ENCODE measurements around the gene CAMK1D.

CAMK1D gene

DNA sequence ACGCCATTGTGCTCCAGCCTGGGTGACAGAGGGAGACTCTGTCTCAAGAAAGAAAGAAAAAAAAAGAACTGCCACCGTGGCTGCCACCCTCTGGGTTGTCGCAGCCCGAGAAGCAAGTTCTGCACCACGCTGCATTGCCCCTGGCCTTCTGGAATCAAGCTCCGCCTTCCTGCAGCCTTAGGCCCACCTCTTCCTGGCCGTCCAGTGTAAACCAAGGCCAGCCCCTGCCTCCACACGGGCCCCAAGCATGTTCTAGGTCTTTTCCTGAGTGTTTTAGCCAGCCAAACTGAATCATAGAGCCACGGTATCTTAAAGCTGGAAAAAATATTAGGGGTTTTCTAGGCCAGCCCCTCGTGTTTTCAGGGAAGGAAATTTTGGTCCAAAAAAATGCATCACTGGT is 463.2 kb downstream of the CAMK1D start:
- Histone ChIP-seq H3K27me3 (no peaks in the 10 kb centered on the region), H4K20me1 (no peaks in the 10 kb centered on the region), H3K4me1 (peaks cover 39% of the 10 kb centered on the region), H3K9ac (no peak overlapping the region), H3K9me3 (peaks cover 11% of the 10 kb centered on the region), H3K4me2 (peak overlapping the region; percentile 61; the same call in 1 of the 2 replicates), H3K4me3 (no peak overlapping the region), H3K27ac (no peak overlapping the region), H3K36me3 (peaks cover 34% of the 10 kb centered on the region)
- no peak for TF ChIP-seq Cebpa-rat (IDR thresholded peaks at IDR 0.05)

DNA sequence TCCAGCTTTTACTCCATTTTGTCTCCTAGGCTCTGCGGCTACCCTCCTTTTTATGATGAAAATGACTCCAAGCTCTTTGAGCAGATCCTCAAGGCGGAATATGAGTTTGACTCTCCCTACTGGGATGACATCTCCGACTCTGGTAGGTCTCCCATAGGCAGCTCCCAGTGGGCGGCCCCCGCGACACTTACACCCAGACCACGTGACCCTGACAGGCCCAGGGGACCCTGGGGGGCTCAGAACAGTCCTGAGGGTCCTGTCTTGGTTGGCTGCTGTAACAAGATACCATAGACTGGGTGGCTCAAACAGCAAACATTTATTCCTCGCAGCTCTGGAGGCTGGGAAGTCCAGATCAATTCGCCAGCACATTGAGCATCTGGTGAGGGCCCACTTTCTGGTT is 464.8 kb downstream of the CAMK1D start:
- Histone ChIP-seq H3K27ac (no peak overlapping the region), H3K9me3 (peaks cover 11% of the 10 kb centered on the region), H3K27me3 (no peaks in the 10 kb centered on the region), H4K20me1 (no peaks in the 10 kb centered on the region), H3K4me2 (no peak overlapping the region), H3K36me3 (peaks cover 34% of the 10 kb centered on the region), H3K9ac (no peak overlapping the region), H3K4me1 (peaks cover 39% of the 10 kb centered on the region), H3K4me3 (no peak overlapping the region)
- no peak for TF ChIP-seq Cebpa-rat (IDR thresholded peaks at IDR 0.05)

DNA sequence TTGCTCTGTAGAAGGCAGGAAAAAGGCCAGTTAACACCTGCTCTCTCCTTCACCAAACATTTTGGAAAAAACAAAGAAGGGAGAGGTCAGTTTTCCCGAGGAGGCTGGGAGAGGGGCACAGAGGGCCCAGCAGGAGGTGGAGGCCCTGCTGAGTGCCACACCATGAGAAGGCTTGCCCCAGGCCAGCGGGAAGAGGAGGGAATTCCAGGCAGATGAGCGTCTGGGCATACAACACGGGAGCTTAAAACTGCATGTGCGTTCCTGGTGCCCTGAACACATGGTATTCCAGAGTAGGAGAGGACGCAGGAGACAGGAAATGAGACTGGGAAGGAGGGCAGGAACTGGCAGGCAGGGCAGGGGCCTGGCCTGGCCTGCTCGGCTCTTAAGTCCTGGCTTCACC is 469.7 kb downstream of the CAMK1D start:
- Histone ChIP-seq H3K4me2 (no peak overlapping the region), H3K27ac (no peak overlapping the region), H3K9me3 (peaks cover 7% of the 10 kb centered on the region), H3K4me1 (peaks cover 11% of the 10 kb centered on the region), H3K9ac (no peak overlapping the region), H3K36me3 (peaks cover 44% of the 10 kb centered on the region), H3K4me3 (no peak overlapping the region), H3K27me3 (no peaks in the 10 kb centered on the region), H4K20me1 (no peaks in the 10 kb centered on the region)
- no peak for TF ChIP-seq Cebpa-rat (IDR thresholded peaks at IDR 0.05)

DNA sequence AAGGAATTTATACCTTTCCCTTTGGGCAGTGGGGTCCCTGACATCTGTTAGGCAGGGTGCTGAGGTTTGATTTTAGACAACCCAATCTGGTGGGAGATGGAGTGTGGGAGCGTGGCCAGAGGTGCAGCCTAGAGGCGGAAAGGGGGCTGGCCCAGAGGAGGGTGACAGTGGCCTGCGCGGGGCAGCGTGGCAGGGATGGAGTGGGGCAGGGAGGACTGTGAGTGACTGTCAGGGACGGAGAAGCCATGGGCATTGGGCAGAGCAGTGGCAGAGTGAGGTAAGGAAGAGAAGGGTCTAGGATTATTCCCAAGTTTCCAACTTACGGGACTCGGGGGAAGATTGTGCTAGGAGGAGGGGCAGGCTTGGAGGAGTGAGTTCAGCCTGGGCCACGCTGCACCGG is 470.3 kb downstream of the CAMK1D start:
- no peak for TF ChIP-seq Cebpa-rat (IDR thresholded peaks at IDR 0.05)
- peaks cover 2% of the 10 kb centered on the region; the same call in 1 of the 2 replicates for H3K9me3 ChIP-seq

DNA sequence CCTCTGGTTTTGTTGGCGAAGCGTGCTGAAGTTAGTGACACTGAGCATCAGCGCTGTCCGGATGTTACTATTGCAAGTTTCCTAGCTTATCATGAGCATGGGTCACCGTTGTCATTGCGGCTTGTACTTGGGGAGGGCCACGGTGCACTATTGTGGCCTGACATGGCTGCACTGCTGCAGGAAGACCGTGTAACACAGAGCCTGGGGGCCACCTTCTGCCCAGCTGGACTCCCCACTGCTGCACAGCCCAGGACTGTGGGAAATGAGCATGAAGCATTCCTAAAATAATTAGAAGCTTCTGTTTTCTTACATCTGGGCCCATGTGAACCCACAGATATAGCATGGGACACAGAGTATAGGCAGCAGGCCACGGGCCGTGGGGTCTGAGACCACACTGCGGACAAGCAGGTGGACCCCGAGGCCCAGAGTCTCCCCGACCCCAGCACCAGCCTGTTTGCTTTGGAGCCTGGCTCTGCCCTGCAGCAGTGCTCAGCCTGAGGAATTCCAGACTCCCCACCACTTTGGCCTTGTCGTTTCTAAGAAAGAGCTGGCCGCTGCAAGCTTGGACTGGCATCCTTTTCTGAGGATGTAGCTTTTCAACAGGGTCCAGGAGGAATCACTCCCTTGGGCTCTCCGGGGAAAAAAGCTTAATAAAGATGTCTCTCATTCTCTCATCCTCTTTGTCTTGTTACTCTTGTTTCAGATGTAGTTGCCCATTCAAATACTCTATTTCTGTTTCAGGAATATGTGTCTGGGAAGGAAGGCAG is 473.0 kb downstream of the CAMK1D start:
- Histone ChIP-seq H3K27ac (no peak overlapping the region), H3K4me1 (peaks cover 12% of the 10 kb centered on the region), H3K27me3 (no peaks in the 10 kb centered on the region), H3K9me3 (no peaks in the 10 kb centered on the region), H4K20me1 (no peaks in the 10 kb centered on the region), H3K9ac (no peak overlapping the region), H3K36me3 (peaks cover 23% of the 10 kb centered on the region; the same call in 1 of the 2 replicates), H3K4me2 (no peak overlapping the region), H3K4me3 (no peak overlapping the region)
- TF ChIP-seq Cebpa-rat (IDR thresholded peaks at IDR 0.05), result no peak

More for the DNA sequence above, 470.3 kb downstream of the CAMK1D start:
- Histone ChIP-seq H3K9ac (no peak overlapping the region), H3K4me3 (no peak overlapping the region), H3K4me2 (no peak overlapping the region), H3K4me1 (peaks cover 11% of the 10 kb centered on the region), H3K27ac (no peak overlapping the region), H4K20me1 (no peaks in the 10 kb centered on the region), H3K36me3 (peaks cover 38% of the 10 kb centered on the region), H3K27me3 (no peaks in the 10 kb centered on the region)

DNA sequence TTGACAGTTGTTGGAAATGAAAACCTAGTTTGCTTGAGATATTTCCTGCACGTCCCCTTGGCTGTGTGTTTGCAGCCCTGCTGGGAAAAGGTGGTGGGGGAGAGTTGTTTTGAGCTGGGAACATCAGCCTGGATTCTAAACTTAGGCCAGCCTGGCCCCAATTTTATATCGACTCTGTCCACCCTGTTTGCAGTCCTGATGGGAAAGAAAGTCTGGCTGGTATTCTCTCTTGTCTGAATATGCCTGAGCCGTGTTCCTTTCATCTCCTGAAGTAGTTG is 473.5 kb downstream of the CAMK1D start:
- no peak for TF ChIP-seq Cebpa-rat (IDR thresholded peaks at IDR 0.05)
- Histone ChIP-seq H3K4me2 (no peak overlapping the region), H3K9me3 (no peaks in the 10 kb centered on the region), H3K4me1 (peaks cover 17% of the 10 kb centered on the region), H3K27me3 (no peaks in the 10 kb centered on the region), H4K20me1 (no peaks in the 10 kb centered on the region), H3K9ac (no peak overlapping the region), H3K27ac (no peak overlapping the region), H3K36me3 (peaks cover 23% of the 10 kb centered on the region; the same call in 1 of the 2 replicates), H3K4me3 (no peak overlapping the region)

DNA sequence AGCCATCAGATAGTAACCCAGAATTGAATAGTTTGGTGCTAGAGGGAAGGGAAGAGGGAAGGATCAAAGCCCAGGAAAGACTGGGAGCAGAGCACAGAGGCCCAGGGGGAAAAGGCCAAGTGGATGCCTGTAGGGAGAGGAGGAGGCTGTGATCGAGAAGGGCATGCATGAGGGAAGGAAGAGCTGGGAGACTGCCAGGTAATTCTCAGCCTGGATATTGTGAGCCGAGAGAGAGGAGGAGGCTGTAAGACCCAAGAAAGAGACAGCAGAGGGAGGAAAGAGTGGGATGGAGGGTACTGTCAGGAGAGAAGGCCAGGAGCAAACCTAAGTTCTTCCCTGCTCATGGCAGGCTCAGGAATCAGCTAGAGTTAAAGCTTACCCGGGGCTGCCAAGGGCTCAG is 474.0 kb downstream of the CAMK1D start:
- H3K27ac ChIP-seq, result no peak overlapping the region
- TF ChIP-seq Cebpa-rat (IDR thresholded peaks at IDR 0.05), result no peak
- no peaks in the 10 kb centered on the region for H3K9me3 ChIP-seq
- no peaks in the 10 kb centered on the region for H3K27me3 ChIP-seq
- H3K4me2 ChIP-seq, result no peak overlapping the region
- peaks cover 23% of the 10 kb centered on the region; the same call in 1 of the 2 replicates for H3K36me3 ChIP-seq
- H3K4me3 ChIP-seq, result no peak overlapping the region
- no peaks in the 10 kb centered on the region for H4K20me1 ChIP-seq
- no peak overlapping the region for H3K9ac ChIP-seq
- H3K4me1 ChIP-seq, result peaks cover 22% of the 10 kb centered on the region

DNA sequence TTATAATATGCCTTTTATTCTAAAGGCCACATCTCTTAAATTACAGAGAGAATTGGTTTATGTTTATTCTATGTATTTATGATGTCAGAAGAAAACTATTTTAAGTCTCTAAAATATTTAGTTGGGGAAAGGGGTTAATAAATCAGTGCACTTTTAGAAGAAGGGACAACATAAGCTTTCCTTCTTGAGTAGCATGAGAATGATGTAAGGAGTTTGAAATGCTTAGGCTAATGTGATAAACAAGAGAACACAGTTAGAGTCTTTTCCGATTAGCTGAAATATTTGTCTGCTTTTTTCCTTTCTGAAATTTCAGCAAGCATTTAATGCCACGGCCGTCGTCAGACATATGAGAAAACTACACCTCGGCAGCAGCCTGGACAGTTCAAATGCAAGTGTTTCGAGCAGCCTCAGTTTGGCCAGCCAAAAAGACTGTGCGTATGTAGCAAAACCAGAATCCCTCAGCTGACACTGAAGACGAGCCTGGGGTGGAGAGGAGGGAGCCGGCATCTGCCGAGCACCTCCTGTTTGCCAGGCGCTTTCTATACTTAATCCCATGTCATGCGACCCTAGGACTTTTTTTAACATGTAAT is 476.0 kb downstream of the CAMK1D start:
- H3K9ac ChIP-seq, result no peak overlapping the region
- peaks cover 18% of the 10 kb centered on the region; the same call in 1 of the 2 replicates for H3K36me3 ChIP-seq
- H4K20me1 ChIP-seq, result no peaks in the 10 kb centered on the region
- H3K27me3 ChIP-seq, result no peaks in the 10 kb centered on the region
- H3K4me3 ChIP-seq, result no peak overlapping the region
- TF ChIP-seq Cebpa-rat (IDR thresholded peaks at IDR 0.05), result no peak
- H3K4me1 ChIP-seq, result peaks cover 37% of the 10 kb centered on the region
- H3K4me2 ChIP-seq, result no peak overlapping the region
- no peaks in the 10 kb centered on the region for H3K9me3 ChIP-seq
- no peak overlapping the region for H3K27ac ChIP-seq

DNA sequence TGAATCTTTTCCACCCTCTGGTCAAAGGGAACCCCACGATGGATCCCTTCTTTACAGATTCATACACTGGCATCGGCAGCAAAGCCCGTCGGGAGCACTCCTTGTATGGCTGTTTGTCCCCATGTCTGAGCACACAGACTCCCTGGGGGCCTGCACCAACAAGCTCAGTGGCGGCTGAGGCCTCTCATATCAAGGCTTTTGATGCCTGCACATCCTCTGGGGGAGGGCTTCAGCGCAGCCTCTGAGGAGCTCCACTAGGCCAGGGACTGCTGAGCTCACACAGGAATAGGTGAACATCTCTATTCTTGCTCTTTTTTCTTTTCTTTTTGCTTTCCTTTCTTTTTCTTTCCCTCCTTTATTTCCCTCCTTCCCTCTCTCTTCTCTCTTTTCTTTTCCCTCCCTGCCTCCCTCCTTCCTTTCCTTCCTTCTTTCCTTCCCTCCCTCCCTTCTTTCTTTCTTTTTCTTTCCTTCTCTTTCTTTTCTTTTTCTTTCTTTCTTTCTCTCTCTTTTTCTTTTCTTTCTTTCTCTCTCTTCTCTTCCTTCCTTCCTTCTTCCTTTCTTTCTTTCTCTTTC is 477.5 kb downstream of the CAMK1D start:
- no peak overlapping the region for H3K4me3 ChIP-seq
- peak overlapping the region; percentile 61 for H3K4me2 ChIP-seq
- H4K20me1 ChIP-seq, result no peaks in the 10 kb centered on the region
- H3K36me3 ChIP-seq, result peaks cover 8% of the 10 kb centered on the region; the same call in 1 of the 2 replicates
- no peak overlapping the region for H3K27ac ChIP-seq
- H3K9me3 ChIP-seq, result no peaks in the 10 kb centered on the region
- TF ChIP-seq Cebpa-rat (IDR thresholded peaks at IDR 0.05), result no peak
- peaks cover 43% of the 10 kb centered on the region for H3K4me1 ChIP-seq
- no peaks in the 10 kb centered on the region for H3K27me3 ChIP-seq
- H3K9ac ChIP-seq, result no peak overlapping the region

DNA sequence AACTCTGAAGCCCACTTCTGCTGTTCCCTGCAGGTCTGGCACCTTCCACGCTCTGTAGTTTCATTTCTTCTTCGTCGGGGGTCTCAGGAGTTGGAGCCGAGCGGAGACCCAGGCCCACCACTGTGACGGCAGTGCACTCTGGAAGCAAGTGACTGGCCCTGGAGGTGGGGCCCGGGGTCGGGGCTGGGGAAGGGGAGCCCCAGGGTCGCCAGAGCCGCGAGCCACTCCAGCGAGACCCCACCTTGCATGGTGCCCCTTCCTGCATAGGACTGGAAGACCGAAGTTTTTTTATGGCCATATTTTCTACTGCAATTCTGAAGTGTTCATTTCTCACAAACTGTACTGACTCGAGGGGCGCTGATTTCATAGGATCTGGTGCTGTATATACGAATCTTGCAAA is 479.4 kb downstream of the CAMK1D start:
- peaks cover 43% of the 10 kb centered on the region for H3K4me1 ChIP-seq
- H3K36me3 ChIP-seq, result peaks cover 8% of the 10 kb centered on the region; the same call in 1 of the 2 replicates
- no peaks in the 10 kb centered on the region for H3K27me3 ChIP-seq
- H3K27ac ChIP-seq, result no peak overlapping the region
- no peak overlapping the region for H3K4me3 ChIP-seq
- H4K20me1 ChIP-seq, result no peaks in the 10 kb centered on the region
- no peak overlapping the region for H3K9ac ChIP-seq
- no peak overlapping the region; the same call in 1 of the 2 replicates for H3K4me2 ChIP-seq
- H3K9me3 ChIP-seq, result no peaks in the 10 kb centered on the region
- TF ChIP-seq Cebpa-rat (IDR thresholded peaks at IDR 0.05), result no peak
